HG03039 (cell line): ENCODE data around the gene ASIC4.
A peak's percentile ranks its signal among the peaks of the same experiment; 100 is the strongest.

Experiments used
- ATAC-seq: cut with Tn5 transposase; IDR thresholded peaks from one replicate; pipeline ENCODE4 v1.9.1; 2021; ENCODE audit warnings: mild to moderate bottlenecking, moderate library complexity; ENCODE audit not compliant: unreplicated experiment

Gene ASIC4

DNA sequence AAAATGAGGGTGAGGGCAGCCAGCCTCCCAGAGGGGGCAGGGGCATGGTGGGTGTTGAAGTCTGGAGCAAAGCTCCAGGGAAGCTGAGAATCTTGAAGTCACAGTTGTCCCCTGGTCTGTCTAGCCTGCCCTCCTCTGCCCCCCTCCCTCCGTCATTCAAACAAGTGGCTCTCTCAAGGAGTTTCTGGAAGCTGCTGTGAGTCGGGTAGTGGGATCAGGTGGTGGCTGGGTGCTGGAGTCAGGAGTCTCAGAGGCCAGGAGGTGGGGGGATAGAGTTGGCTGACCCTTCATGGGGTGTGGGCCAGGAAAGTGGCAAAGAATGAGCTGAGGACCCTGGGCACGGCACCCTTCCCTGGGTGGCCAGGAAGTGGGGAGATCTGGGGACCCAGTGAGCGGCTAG is 495 bp upstream of the ASIC4 start:
- ATAC-seq = no peak

DNA sequence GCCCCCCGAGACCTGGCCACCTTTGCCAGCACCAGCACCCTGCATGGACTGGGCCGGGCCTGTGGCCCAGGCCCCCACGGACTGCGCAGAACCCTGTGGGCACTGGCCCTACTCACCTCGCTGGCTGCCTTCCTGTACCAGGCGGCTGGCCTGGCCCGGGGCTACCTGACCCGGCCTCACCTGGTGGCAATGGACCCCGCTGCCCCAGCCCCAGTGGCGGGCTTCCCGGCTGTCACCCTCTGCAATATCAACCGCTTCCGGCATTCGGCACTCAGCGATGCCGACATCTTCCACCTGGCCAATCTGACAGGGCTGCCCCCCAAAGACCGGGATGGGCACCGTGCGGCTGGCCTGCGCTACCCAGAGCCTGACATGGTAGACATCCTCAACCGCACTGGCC is 554 bp downstream of the ASIC4 start:
- no peak for ATAC-seq

DNA sequence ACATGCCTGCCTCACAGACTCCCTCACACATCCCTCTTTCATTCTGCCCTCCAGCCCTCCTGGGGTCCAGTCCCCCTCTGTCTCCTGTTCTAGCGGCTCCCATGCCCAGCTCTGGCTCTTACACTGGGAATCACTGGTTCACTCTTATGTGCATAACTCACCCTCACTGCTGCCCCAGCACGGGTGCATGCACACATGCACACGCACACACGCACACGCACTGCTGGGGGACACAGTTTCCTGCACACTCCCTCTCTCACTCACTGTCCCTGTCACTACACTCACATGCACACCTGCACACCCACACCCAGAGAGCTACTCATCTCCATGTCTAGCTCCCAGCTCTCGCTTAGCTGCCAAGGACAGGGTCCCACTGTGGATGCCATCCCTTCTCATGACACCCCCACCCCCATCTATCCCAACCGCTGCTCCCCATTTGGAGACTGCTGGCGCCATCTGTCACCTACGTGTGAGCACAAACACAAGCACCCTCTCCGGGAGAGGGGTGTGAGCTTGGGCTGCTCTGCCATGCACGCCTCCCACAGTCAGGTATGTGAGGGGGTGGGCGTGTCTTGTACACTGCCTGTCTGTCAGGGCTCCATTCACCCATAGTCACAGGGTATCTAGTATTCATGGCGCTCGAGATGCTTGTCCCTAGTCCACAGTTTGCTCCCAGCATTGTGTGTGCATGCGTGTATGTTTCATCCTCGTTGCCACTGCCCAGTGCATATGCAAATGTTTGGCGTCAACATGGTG is 1.8 kb downstream of the ASIC4 start:
- no peak for ATAC-seq

DNA sequence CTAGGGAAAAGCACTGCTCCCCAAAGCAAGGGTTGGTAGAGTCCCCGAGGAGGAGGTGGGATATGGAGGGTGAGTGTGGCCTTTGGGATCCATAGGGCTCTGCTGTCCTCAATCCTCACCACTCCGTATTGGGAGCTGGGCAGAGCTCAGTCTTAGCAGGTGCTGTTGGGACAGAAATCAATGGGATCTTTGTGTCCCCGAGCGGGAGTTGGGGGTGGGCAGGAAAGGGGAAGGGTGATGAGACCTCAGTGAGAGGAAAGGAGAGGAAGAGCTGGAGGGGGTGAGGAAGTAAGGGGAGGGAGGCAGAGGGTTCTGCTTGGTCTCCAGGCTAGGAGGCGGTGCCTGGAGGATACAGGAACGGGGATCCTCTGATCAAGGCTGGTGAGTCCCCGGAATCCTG is 2.6 kb downstream of the ASIC4 start:
- ATAC-seq = no peak

DNA sequence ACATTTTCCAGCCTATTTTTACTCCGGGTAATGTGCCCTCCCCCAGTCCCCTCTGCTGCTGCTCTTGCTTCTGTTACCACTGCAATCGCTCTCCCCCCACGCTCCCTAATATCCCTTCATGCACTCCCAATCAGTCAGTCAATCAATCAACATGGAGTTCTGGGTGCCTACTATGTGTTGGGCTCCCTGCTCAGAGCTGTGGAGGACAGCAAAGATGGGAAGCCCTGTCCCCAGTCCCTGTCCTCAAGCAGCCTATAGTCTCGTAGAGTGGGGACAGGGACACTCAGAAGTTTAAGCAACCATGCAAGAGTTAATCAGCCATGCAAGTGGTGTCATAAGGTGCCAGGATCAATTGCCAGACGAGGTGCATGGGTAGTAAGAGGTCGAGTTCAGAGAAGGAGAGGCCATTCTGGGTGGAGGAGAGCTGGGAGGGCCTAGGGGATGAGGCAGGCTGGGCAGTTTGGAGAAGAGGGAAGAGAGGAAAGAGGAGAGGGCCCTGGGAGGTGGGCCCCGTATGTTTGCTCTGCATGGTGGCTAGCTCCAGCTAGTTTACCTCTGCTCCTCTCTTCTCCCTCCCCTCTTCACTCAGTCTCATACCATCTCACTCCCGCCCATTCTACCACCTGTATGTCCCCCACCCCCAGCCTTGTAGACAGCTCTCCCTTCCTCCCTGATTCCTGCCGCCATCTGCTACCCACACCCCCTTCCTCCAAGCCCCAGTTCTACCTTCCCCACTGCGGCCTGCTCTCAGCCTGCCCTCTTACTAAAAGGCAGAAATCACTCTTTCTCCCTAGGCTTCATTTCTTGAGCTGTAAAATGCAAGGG is 3.9 kb downstream of the ASIC4 start:
- no peak for ATAC-seq

DNA sequence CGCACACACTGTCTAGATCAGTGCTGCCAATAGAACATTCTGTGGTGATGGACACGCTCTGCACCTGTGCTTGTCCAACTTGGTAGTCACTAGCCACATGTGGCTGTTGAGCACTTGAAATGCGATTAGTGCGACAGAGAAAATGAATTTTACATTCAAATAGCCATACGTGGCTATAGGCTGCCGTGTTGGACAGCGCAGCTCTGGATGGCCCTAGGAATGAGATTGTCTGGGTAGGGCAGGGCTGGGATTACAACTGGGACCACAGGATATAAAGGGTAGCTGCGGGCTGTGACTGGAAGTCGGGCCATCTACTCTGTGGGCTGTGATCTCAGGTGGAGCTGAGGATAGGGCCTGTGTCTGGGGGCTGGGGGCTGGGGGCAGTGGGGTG is 5.2 kb downstream of the ASIC4 start:
- ATAC-seq = no peak

DNA sequence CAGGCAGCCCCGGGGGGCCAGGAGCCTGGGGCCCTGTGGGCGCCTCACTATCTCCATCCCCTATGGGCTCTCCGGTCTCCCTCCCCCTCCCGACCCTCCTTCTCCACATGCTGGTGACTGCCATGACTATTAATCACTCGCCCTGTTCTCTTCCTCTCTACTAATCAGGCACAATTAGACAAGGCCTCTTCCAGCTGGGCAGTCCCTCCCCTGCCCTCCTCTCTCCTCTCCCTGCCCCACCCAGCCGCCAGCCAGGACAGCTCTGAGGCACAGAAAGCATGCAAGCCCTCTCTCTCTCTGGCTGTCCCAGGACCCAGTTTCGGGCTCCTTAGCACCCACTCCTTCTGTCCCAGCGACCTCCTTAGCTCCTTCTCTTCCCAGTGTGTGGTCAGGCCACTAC is 5.8 kb downstream of the ASIC4 start:
- no peak for ATAC-seq

DNA sequence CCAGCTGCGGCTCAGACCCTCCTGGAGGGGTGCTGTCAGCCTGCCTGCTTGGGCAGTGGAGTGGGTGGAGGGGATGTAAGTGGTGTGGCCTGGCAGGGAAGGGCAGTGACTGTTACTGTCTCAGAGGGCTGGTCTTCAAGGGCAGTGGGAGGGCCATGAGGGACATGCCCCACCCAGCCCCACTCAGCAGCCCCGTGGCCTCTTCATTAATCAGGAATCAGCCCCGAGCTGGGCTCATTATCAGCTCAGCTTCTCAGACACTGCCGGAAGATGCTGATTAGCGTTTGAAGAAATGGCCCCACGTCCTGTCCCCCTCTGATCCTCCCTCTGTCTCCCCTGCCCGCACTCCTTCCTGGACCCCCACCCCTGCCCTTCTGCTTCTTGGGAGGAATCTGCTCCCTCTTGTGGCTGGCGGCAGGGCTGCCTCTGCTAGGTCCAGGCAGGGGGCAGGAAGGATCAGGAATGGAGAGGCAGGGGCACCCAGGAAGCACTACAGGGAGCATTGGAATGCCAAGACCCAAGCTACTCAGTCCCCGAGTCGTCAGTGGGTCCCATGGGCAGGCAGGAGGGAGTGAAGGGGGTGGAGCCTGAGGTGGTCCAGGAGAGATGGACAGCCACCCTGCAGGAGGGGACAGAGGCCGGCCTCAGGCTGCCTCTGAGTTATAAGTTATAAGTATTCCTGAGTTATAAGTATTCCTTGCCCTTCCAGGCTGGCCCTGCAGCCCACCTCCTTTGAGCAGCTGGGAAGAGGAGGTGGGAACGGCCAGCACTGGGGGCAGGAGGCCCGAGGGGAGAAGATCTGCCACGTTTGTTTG is 7.0 kb downstream of the ASIC4 start:
- ATAC-seq = no peak

DNA sequence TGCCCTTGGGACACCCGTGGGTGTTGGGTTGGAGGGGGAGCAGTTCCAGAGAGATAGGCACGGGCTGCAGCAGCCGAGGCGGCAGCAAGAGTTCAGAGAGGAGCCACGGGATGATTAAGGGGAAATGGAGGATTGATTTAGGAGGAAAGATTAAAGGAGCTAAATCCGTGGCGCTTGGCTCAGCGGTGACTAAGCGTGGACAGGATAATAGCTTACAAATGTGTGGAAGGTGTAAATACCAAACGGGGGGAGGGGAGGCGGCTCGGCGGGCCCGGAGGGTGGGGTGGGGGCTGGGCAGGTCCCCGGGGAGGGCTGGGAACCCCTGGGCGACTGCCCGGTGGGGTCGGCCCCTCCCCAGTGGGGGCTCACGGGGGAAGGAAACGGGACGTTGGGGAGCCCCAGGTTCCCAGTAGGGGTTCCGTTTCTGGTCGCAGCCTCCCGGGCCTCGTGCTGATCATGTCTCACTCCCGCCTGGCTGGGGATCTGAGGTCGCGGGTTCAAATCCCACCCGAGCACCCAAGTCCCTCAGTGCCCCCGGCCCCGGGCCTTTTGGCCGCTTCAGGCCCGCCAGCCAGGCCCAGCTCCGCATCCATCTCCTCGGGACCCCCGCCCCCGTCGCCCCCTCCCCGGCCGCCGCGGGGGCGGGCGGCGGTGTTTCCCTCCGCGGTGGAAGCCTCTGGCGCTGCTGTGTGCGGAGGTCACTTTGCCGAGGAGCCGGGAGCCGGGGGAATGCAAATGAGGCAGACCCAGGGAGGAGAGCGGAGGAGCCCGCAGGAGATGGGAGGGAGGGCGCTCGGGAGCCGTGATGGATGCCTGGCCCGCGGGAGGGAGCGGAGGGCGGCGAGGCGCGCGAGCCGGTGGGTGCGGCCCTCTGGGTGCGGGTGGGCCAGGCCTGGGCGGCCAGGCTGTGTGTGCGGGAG is 8.1 kb downstream of the ASIC4 start:
- ATAC-seq = no peak

DNA sequence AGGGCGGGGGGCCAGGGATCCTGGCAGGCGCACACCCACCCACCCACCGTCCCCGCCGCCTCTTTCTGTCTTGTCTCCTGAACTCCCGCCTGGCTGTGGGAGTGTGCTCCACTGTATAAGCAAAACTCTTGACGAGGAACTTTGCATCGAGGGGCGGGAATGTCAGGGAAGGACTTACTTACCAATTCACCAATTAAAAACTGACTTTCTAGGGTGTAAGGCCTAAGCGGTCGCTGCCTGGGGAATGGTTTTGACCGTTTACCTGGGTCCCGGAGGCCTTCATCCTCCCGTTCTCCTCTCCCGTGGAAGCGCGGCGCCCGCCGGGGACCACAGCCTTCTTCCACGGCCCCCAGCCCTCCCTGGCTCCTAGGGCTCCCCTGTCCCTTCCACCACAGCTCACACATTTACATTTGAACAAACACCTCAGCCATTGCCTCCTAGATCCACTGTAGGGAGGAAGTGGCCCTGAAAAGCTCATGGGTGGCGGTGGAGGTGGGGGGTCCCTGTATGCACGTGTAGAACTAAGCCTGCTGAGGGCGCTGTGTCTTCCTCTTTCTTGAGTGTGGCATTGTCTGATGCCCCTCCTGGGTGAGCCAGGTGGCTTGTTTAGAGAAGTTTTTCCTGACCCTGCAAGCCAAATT is 8.9 kb downstream of the ASIC4 start:
- ATAC-seq = no peak

DNA sequence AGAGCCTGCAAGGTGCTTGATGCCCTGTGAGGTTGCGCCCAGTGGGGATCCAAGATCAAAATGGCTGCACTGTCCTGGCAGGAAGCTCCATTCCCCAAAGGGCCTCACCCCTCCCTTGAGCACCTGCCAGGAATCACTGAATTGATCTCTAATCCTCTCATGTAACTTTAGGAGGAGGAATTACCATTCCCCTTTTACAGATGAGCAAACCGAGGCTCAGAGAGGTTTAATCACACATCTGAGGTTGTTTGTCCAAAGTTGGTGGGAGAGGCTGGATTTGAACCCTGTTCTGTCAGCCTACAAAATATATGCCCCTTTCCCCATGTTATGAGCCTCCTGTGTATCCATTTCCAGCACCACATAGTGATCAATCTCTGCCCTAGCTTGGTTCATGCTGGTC is 10.5 kb downstream of the ASIC4 start:
- ATAC-seq = no peak

DNA sequence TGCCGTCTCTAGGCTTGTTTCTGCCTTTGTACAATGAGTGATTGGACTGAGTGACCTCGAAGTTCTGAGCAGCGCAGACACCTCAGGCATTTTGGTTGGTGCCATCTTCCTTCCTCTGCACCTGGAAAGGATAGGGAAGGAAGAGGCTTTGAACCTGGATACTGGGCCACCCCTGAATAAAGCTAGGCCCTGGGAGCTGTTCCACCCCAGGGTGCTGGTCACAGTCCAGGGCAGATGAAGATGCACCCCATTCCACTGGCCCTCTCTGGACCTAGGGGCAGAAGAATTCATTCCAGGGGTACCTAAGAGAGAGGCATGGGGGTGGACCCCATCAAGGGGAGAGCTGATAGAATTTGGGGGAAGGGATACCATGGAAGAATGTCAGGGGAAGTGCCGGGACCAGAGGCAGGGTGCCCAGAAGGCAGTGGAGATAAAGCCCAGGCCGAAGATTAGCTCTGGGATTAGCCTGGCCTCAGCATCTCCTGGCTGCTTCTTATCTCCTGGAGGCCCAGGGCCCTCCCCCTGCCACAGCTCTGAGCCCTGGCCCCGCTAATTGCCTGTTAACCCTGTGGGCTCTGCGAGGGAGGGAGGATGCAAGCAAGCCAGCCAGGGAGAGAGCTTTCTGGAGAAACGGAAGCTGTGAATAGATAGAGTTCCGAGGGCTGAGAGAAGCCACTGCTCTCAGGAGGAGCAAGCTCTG is 11.4 kb downstream of the ASIC4 start:
- no peak for ATAC-seq

DNA sequence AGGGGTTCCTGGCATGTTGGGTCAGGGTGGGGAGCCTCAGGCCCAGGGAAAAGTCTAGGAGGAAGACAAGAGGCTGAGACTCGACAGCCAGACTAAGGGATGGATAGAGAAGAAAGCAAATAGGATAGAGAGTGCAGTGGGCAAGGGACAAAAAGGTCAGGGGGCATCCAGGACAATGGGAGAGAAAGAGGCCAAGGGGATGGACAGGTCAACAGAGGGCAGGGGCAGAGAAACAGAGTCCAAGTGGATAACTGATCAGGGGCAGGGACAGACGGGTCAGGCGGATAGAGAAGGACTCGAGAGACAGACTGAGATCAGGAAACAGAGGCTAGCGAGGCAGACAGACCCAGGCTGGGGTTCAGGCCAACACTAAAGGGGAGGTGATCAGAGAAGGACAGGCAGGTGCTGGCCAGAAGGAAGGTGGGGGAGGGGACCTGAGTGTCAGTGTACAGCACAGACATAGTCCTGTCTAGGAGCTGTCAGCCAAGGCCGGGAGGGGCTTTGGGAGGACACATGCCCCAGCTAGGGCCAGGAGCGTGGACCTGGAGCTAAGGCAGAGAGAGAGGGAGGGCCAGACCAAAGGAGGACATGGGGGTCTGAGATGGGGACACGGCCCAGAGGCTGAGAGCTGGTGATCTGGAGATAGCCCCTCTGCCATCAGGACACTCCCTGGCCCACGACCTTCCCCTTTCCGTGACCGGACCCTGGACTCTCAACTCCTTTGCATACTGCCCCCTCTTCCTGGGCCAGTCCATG is 12.2 kb downstream of the ASIC4 start:
- ATAC-seq = no peak

DNA sequence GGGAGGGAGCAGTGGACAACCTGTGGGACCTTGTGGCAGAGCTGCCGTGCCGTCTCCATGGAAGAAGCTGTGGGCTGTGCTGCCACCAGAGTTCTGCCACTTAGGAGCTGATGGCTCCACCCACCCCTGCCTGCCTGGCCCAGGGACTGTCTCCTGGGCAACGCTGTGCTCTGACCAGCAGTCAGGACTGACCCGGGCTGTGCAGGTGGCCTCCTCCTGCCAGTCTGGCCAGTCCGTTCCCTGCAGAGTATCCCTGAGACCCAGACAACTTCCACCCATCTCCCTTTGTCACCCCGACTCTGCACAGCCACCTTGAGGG is 12.8 kb downstream of the ASIC4 start:
- no peak for ATAC-seq

DNA sequence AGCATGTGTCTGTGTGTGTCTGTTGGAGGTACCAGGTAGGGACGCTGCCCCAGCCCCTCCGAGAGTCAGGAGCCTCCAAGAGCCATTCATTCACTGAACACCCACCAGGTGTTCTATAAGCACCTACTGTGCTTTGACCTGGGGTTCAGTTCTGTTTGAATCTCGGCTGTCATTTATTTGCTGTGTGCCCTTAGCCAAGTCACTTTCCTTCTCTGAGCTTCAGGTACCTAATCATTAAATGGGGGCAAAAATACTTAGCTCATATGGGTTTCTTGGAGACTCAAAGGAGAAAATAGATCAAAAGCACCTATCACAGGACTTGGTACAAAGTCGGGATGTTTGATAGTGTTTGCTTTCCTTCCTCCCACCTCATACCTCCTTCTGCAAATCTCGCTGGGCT is 13.2 kb downstream of the ASIC4 start:
- no peak for ATAC-seq

DNA sequence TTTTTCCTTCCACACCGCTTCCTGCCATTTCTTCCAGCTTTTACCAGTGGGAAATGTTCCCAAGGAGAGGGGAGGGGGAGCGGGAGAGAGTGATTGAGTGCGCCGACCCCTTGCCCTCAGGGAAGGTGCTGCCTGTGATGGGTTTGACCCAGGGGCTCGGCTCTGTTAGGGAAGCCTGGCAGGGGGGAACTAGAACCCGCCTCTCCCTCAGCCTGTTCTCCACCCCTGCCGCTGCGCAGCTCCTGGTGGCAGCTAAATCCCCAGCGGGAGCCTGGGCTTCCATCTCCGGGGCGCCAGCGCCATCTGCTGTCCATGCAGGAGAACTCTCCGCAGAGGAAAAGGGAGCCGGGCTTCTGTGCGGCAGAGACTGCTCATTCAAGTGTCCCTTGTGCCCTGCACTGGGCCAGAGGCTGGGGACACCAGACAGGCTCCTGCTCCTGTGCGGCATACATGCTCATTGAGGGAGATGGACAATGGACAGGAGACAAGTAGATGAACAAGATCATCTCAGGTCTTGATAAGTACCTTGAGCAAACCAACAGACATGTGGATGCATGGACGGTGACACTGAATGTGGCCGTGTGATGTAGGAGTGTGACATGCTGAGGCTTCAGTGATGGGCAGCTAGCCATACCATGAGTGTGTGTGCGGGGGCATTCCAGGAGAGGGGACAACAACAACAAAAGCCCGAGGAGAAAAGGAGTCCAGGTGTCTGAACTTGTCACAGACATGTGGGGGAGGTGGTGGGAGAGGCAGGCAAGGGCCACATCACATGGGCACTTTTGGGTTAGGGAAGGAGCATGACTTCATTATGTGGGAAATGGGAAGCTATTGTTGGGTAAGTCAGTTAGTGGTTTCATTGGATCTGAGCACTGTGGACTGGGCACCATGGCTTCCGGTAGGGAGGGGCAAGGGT is 16.0 kb downstream of the ASIC4 start:
- peak; percentile 82 for ATAC-seq

DNA sequence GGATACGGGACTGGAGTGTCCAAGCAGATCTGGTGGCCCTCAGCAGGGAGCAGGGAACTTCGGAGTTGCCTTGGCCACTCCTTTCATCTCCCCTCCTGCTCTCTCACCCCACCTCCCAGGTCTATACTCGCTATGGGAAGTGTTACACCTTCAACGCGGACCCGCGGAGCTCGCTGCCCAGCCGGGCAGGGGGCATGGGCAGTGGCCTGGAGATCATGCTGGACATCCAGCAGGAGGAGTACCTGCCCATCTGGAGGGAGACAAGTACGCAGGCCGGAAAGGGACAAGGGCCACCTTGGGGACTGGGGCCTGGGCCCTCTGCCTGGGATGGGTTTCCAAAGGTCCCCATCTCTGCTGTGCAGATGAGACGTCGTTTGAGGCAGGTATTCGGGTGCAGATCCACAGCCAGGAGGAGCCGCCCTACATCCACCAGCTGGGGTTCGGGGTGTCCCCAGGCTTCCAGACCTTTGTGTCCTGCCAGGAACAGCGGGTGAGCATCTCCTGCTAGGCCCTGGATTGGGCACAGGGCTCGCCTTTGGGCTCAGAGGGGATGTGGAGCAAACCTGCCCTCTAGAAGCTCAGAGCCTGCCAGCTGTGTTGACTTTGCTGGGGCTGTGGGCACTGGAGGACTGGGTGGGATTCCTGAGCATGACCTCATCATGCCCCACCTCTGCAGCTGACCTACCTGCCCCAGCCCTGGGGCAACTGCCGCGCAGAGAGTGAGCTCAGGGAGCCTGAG is 17.5 kb downstream of the ASIC4 start:
- no peak for ATAC-seq
